Heart left ventricle (tissue), 13 donors: Measurements from ENCODE around the gene SFRP4.

Experiments
- CTCF ChIP-seq, 12 donors: fragments of 200-600 bp; sonication (generic) in 4 of 12; IDR thresholded peaks; one replicate each; pipeline versions ENCODE4 v1.5.0 to v1.8.0; 2018 to 2022; ENCODE audit warnings: antibody characterized with exemption in 12 of 12, mild to moderate bottlenecking in 5 of 12
- POLR2A ChIP-seq, 2 donors: fragments of 450-650 bp; IDR thresholded peaks; one replicate each; pipeline ENCODE4 v1.6.1; 2017; ENCODE audit warnings: antibody characterized with exemption in 2 of 2, mild to moderate bottlenecking in 2 of 2, moderate library complexity in 2 of 2
- donor health status: ischemic (EF 13 %, LVEDD 7.1; RV severe dilation, severe dysfunction).
- donor health status: DM: no; HTN: yes; CAD: no.
- donor health status: DM: no; HTN: no; CAD: no.
- donor health status: ischemic (EF 25% LVEDD 6.9; RV normal size, moderate dysfunction).
- donor health status: ischemic (EF 25% LVEDD 5.7; RV mildly dilated, moderate dysfunction).
- donor health status: ischemic (EF 35%, LVEDD 5.7; RV mildly dilated, moderate dysfunction).
- donor health status: nonischemic (EF 11% LVEDD 7.7; RV severe dilation, severe dysfunction).
- donor health status: DM: yes; HTN: yes; CAD: no.
- donor health status: PGD.
- donor health status: ischemic (EF 29% LVEDD 5.4; RV normal size, mild dysfunction).
- donor health status: nonischemic (EF 23%, LVEDD 6.1; RV moderate dilation, normal function).

DNA sequence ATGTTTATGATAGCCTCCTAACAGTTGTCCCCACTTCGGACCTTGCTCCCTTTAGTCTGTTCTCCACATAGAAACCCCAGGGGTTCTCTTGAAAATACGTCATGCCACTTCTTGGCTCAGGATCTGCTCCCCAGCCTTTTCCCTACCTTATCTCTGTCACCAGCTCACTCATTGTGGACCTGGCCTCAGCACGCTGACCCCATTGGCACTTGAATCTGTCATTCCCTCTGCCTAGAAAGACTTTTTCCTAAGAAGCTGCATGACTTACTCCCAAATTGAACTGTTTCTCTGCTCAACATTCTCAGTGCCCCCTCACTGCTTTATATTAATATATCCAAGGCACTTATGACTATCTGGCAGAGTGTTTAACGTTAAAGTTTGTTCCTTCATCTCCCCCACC lies 12.3 kb upstream of the SFRP4 start:
- TF ChIP-seq CTCF (IDR thresholded peaks at IDR 0.05), result no peak
- no peak for TF ChIP-seq POLR2A (IDR thresholded peaks at IDR 0.05)
